ENCODE data around the gene FOCAD.

- no peak for TF ChIP-seq CTCF (IDR thresholded peaks at IDR 0.05)
- no peak for TF ChIP-seq POLR2A (IDR thresholded peaks at IDR 0.05)
- no peak for TF ChIP-seq POLR2AphosphoS5 (IDR thresholded peaks at IDR 0.05)
Observed at GRCh38 chr9:20844916-20845315, 160.9 kb downstream of the FOCAD start.

Measured in prostate gland (tissue), 2 donors.